Right cardiac atrium (tissue), 5 donors: Measurements from ENCODE around the gene PRKCI. TPM values are rescaled to one million over a fixed set of nuclear protein-coding genes. Genes with fewer than 3 reads are reported as not detected.

ENCODE experiments used
- ATAC-seq, 2 donors: fragments of 200-7000 bp; cut with Tn5 transposase; one replicate each; pipeline versions ENCODE4 v1.8.0 to v1.9.1; 2020; ENCODE audit warnings: moderate library complexity in 2 of 2, mild to moderate bottlenecking in 1 of 2
- DNase-seq, 3 donors: peaks; one replicate each; pipeline ENCODE4 v3.0.0-alpha.2; 2020
- H3K27ac ChIP-seq: one replicate; pipeline ENCODE4 v1.5.1; 2013; ENCODE audit warnings: mild to moderate bottlenecking, low read length, control low read depth, moderate library complexity
- H3K27me3 ChIP-seq: one replicate; pipeline ENCODE4 v1.6.1; 2013; ENCODE audit not compliant: control insufficient read depth, insufficient read depth
- H3K4me1 ChIP-seq: one replicate; pipeline ENCODE4 v1.6.1; 2013; ENCODE audit warnings: low read length; ENCODE audit not compliant: control insufficient read depth, insufficient read depth
- H3K4me3 ChIP-seq: one replicate; pipeline ENCODE4 v1.5.1; 2013; ENCODE audit warnings: low read length, control low read depth
- H3K9me3 ChIP-seq: one replicate; pipeline ENCODE4 v1.6.1; 2013; ENCODE audit warnings: low read length; ENCODE audit not compliant: control insufficient read depth
- WGBS: extraction: QIAGEN DNeasy Blood & Tissue Kit; methylation state at CpG from one replicate; pipeline ENCODE4 v1.1.7; 2013; 5-methylcytosine and 5-hydroxymethylcytosine counted together
- intact Hi-C, 4 donors: fragments of 100-400 bp; cut with DNase I; formaldehyde crosslinking; loops; one replicate each; pipeline versions ENCODE4 v1.11.0 to v1.14.0; 2022 to 2023
- polyA plus RNA-seq: library from polyadenylated mRNA; stranded (reverse); fragments of 200-250 nt; gene quantifications from one replicate; pipeline ENCODE4 v1.2.3, GENCODE V29; 2013
- total RNA-seq, 4 donors: library from RNA; stranded (reverse); fragmentation: NEBNext Ultra II Directional; extraction: Animal tissue kit (Norgen Biotek cat#: 25700); gene quantifications; one replicate each; pipeline ENCODE4 v1.2.1, GENCODE V29; 2021
- donor health status: healthy with polysubstance abuse.
- donor health status: DM: no; HTN: yes; CAD: no.
- donor health status: DM: no; HTN: no; CAD: no.
- donor health status: DM: no; HTN: yes; CAD: no; lungs with severe emphysema.
- donor health status: DM: yes; HTN: yes; CAD: no.

Gene PRKCI
- total and polyA plus RNA-seq, 5 donors = 9.0 to 20.6 (median 16.6) TPM

GRCh38 chr3:170225166-170225565 is 2.9 kb downstream of the PRKCI start:
- Histone ChIP-seq H3K9me3 (no peaks in the 10 kb centered on the region), H3K4me3 (no peak overlapping the region), H3K27me3 (no peaks in the 10 kb centered on the region), H3K27ac (no peak overlapping the region), H3K4me1 (no peaks in the 10 kb centered on the region)
- intact Hi-C loops = no loop called here
- ATAC-seq = no peak
- DNase-seq = no peak
- 99% methylated on average over 1 of the region's 1 CpG for WGBS

GRCh38 chr3:170226426-170226960 is 4.3 kb downstream of the PRKCI start:
- Histone ChIP-seq H3K27me3 (no peaks in the 10 kb centered on the region), H3K4me1 (no peaks in the 10 kb centered on the region)
- intact Hi-C loops = no loop called here

GRCh38 chr3:170228093-170228766 is 6.0 kb downstream of the PRKCI start:
- ATAC-seq (no peak), DNase-seq (no peak)
- intact Hi-C loops = no loop called here
- Histone ChIP-seq H3K4me3 (no peak overlapping the region), H3K27ac (no peak overlapping the region), H3K9me3 (no peaks in the 10 kb centered on the region), H3K4me1 (no peaks in the 10 kb centered on the region), H3K27me3 (no peaks in the 10 kb centered on the region)
- 69% methylated on average over 2 of the region's 2 CpGs for WGBS

More at GRCh38 chr3:170226426-170226960, 4.3 kb downstream of the PRKCI start:
- Histone ChIP-seq H3K27ac (no peak overlapping the region), H3K4me3 (no peak overlapping the region), H3K9me3 (no peaks in the 10 kb centered on the region)
- WGBS = 74% methylated on average over 1 of the region's 1 CpG
- no peak for DNase-seq
- ATAC-seq = no peak

- no peaks in the 10 kb centered on the region for H3K4me1 ChIP-seq
- 86% methylated on average over 5 of the region's 5 CpGs for WGBS
- ATAC-seq = peak; percentile 18 to 43
- no peak for DNase-seq
- intact Hi-C loops = no loop called here
- H3K4me3 ChIP-seq = no peak overlapping the region
- no peaks in the 10 kb centered on the region for H3K27me3 ChIP-seq
- no peaks in the 10 kb centered on the region for H3K9me3 ChIP-seq
- H3K27ac ChIP-seq = no peak overlapping the region
Observed at GRCh38 chr3:170232266-170232665, 10.0 kb downstream of the PRKCI start.

GRCh38 chr3:170233530-170233929 is 11.3 kb downstream of the PRKCI start:
- 81% methylated on average over 6 of the region's 6 CpGs for WGBS
- Histone ChIP-seq H3K9me3 (no peaks in the 10 kb centered on the region), H3K4me3 (no peak overlapping the region), H3K27ac (no peak overlapping the region), H3K4me1 (no peaks in the 10 kb centered on the region), H3K27me3 (no peaks in the 10 kb centered on the region)
- DNase-seq (peak in 2 of 3 donors; percentile 36 to 78), ATAC-seq (peak; percentile 66 to 83)
- intact Hi-C loops = no loop called here

- ATAC-seq (no peak), DNase-seq (no peak)
- Histone ChIP-seq H3K27me3 (no peaks in the 10 kb centered on the region), H3K4me3 (no peak overlapping the region), H3K9me3 (no peaks in the 10 kb centered on the region), H3K4me1 (no peaks in the 10 kb centered on the region), H3K27ac (no peak overlapping the region)
- intact Hi-C loops = no loop called here
- 88% methylated on average over 1 of the region's 1 CpG for WGBS
Observed at GRCh38 chr3:170240142-170240541, 17.9 kb downstream of the PRKCI start.

- Histone ChIP-seq H3K4me1 (no peaks in the 10 kb centered on the region), H3K27me3 (no peaks in the 10 kb centered on the region), H3K9me3 (no peaks in the 10 kb centered on the region), H3K27ac (no peak overlapping the region), H3K4me3 (no peak overlapping the region)
- no peak for ATAC-seq
- intact Hi-C loops = no loop called here
- DNase-seq = no peak
Observed at GRCh38 chr3:170240671-170241070, 18.4 kb downstream of the PRKCI start.

GRCh38 chr3:170244576-170244975 is 22.4 kb downstream of the PRKCI start:
- intact Hi-C loops = no loop called here
- no peak overlapping the region for H3K27ac ChIP-seq
- H3K4me1 ChIP-seq = no peaks in the 10 kb centered on the region
- H3K9me3 ChIP-seq = no peaks in the 10 kb centered on the region
- ATAC-seq (no peak), DNase-seq (no peak)
- WGBS = 90% methylated on average over 2 of the region's 2 CpGs
- H3K27me3 ChIP-seq = no peaks in the 10 kb centered on the region
- no peak overlapping the region for H3K4me3 ChIP-seq

- H3K9me3 ChIP-seq = no peaks in the 10 kb centered on the region
- no peak overlapping the region for H3K4me3 ChIP-seq
- DNase-seq (no peak), ATAC-seq (no peak)
- 85% methylated on average over 1 of the region's 1 CpG for WGBS
- H3K27me3 ChIP-seq = no peaks in the 10 kb centered on the region
- H3K27ac ChIP-seq = no peak overlapping the region
- intact Hi-C loops = no loop called here
- no peaks in the 10 kb centered on the region for H3K4me1 ChIP-seq
Observed at GRCh38 chr3:170247875-170248274, 25.7 kb downstream of the PRKCI start.

GRCh38 chr3:170256597-170256996 is 34.4 kb downstream of the PRKCI start:
- no peak for ATAC-seq
- intact Hi-C loops = no loop called here

GRCh38 chr3:170257145-170257544 is 34.9 kb downstream of the PRKCI start:
- H3K27me3 ChIP-seq = no peaks in the 10 kb centered on the region
- DNase-seq = no peak
- H3K27ac ChIP-seq = no peak overlapping the region
- H3K4me3 ChIP-seq = no peak overlapping the region
- intact Hi-C loops = no loop called here
- H3K9me3 ChIP-seq = no peaks in the 10 kb centered on the region
- H3K4me1 ChIP-seq = no peaks in the 10 kb centered on the region
- ATAC-seq = no peak
- 96% methylated on average over 2 of the region's 2 CpGs for WGBS

More at GRCh38 chr3:170256597-170256996, 34.4 kb downstream of the PRKCI start:
- Histone ChIP-seq H3K4me1 (no peaks in the 10 kb centered on the region), H3K9me3 (no peaks in the 10 kb centered on the region), H3K4me3 (no peak overlapping the region), H3K27ac (no peak overlapping the region), H3K27me3 (no peaks in the 10 kb centered on the region)
- no peak for DNase-seq
- WGBS = 98% methylated on average over 3 of the region's 3 CpGs

- Histone ChIP-seq H3K27me3 (no peaks in the 10 kb centered on the region), H3K9me3 (no peaks in the 10 kb centered on the region), H3K27ac (no peak overlapping the region), H3K4me1 (no peaks in the 10 kb centered on the region), H3K4me3 (no peak overlapping the region)
- no peak for ATAC-seq
- intact Hi-C loops = no loop called here
- 91% methylated on average over 3 of the region's 3 CpGs for WGBS
- no peak for DNase-seq
Observed at GRCh38 chr3:170258105-170258487, 35.9 kb downstream of the PRKCI start.
